HCT116 (cell line): ENCODE results near the gene PRKCA.

Experiments used
- EZH2 ChIP-seq: fragments of 200-600 bp; sonication (generic); IDR thresholded peaks from 2 replicates; pipeline ENCODE4 v1.6.1; 2017; ENCODE audit warnings: antibody characterized with exemption, mixed run types
- POLR2A ChIP-seq: IDR thresholded peaks from 2 replicates; pipeline ENCODE4 v1.7.0; 2011; ENCODE audit warnings: borderline replicate concordance; ENCODE audit not compliant: insufficient read depth, insufficient read length; ENCODE audit errors: extremely low read depth
- SIN3A ChIP-seq: IDR thresholded peaks from 2 replicates; pipeline ENCODE4 v1.6.1; 2012; ENCODE audit warnings: low read depth
- SRF ChIP-seq: IDR thresholded peaks from 2 replicates; pipeline ENCODE4 v1.6.1; 2012; ENCODE audit warnings: low read depth
- TCF7L2 ChIP-seq: IDR thresholded peaks from 2 replicates; pipeline ENCODE4 v1.7.0; 2011; ENCODE audit warnings: borderline replicate concordance, inconsistent platforms; ENCODE audit not compliant: insufficient read depth, insufficient read length; ENCODE audit errors: extremely low read depth
- ZFX ChIP-seq: fragments of 450-650 bp; IDR thresholded peaks from 2 replicates; pipeline ENCODE4 v1.6.1; 2017
- TF ChIP-seq, protein P1 (sequence below), 3 experiments: fragments of 200-600 bp in 1 of 3; sonication (generic) in 1 of 3; IDR thresholded peaks in 2 of 3; conservative IDR thresholded peaks in 1 of 3; 2 replicates each; pipeline ENCODE4 v1.5.1; 2012 to 2017; ENCODE audit warnings: low read depth in 2 of 3, low read length in 2 of 3, antibody characterized with exemption in 1 of 3, borderline replicate concordance in 1 of 3, control low read depth in 1 of 3, mild to moderate bottlenecking in 1 of 3, mixed read lengths in 1 of 3, mixed run types in 1 of 3, moderate library complexity in 1 of 3; ENCODE audit not compliant: insufficient read depth in 1 of 3
- TF ChIP-seq, protein P2 (sequence below): IDR thresholded peaks from 2 replicates; pipeline ENCODE4 v1.6.1; 2012
- TF ChIP-seq, protein P3 (sequence below): IDR thresholded peaks from 2 replicates; pipeline ENCODE4 v1.6.1; 2011; ENCODE audit warnings: mild to moderate bottlenecking, low read length, moderate library complexity; ENCODE audit not compliant: insufficient replicate concordance; ENCODE audit errors: extremely low read depth

DNA sequence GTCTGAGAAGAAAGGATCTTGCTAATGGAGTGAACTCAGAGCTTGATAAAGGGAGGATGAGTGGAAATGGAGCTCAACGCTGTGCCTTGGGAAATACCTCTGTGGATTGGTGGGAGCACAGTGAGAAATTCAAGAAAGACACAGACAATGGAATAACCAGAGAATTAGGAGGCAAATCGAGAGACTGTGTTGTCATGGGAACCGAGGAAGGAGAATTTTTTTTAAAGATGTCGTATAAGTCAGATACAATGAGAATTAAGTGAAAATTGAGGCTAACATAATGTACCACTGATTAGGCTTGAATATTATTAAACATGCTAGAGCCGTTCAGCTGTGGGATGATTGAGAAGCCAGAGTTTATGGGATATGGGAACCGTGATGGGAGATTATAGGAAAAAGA, 134.2 kb downstream of the PRKCA start:
- TF ChIP-seq TCF7L2 (no peak), ZFX (no peak), POLR2A (no peak), SRF (no peak), SIN3A (no peak), EZH2 (no peak)
- TF ChIP-seq, protein P1, sequence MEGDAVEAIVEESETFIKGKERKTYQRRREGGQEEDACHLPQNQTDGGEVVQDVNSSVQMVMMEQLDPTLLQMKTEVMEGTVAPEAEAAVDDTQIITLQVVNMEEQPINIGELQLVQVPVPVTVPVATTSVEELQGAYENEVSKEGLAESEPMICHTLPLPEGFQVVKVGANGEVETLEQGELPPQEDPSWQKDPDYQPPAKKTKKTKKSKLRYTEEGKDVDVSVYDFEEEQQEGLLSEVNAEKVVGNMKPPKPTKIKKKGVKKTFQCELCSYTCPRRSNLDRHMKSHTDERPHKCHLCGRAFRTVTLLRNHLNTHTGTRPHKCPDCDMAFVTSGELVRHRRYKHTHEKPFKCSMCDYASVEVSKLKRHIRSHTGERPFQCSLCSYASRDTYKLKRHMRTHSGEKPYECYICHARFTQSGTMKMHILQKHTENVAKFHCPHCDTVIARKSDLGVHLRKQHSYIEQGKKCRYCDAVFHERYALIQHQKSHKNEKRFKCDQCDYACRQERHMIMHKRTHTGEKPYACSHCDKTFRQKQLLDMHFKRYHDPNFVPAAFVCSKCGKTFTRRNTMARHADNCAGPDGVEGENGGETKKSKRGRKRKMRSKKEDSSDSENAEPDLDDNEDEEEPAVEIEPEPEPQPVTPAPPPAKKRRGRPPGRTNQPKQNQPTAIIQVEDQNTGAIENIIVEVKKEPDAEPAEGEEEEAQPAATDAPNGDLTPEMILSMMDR (IDR thresholded peaks at IDR 0.05 in 2 of 3, conservative IDR thresholded peaks at IDR 0.05 in 1 of 3; ENCODE audit: borderline replicate concordance in 1 of 3, insufficient read depth in 1 of 3, low read depth in 2 of 3, low read length in 2 of 3), result no peak
- TF ChIP-seq, protein P2, sequence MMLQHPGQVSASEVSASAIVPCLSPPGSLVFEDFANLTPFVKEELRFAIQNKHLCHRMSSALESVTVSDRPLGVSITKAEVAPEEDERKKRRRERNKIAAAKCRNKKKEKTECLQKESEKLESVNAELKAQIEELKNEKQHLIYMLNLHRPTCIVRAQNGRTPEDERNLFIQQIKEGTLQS, result no peak
- TF ChIP-seq, protein P3, sequence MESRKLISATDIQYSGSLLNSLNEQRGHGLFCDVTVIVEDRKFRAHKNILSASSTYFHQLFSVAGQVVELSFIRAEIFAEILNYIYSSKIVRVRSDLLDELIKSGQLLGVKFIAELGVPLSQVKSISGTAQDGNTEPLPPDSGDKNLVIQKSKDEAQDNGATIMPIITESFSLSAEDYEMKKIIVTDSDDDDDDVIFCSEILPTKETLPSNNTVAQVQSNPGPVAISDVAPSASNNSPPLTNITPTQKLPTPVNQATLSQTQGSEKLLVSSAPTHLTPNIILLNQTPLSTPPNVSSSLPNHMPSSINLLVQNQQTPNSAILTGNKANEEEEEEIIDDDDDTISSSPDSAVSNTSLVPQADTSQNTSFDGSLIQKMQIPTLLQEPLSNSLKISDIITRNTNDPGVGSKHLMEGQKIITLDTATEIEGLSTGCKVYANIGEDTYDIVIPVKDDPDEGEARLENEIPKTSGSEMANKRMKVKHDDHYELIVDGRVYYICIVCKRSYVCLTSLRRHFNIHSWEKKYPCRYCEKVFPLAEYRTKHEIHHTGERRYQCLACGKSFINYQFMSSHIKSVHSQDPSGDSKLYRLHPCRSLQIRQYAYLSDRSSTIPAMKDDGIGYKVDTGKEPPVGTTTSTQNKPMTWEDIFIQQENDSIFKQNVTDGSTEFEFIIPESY, result no peak
